Astrocyte (in vitro differentiated cells and primary cell): Measurements from ENCODE around the gene CCR6. TPM values are rescaled to one million over a fixed set of nuclear protein-coding genes. Genes with fewer than 3 reads are reported as not detected.
"Not testable (repeated sequence)": the region's sequence is repeated elsewhere in the genome, so short reads cannot be mapped to it uniquely, and the experiment has no call there.

ENCODE experiments used
- DNase-seq: peaks from one replicate; pipeline ENCODE4 v3.0.0-alpha.2; 2010; ENCODE audit warnings: low read depth
- FAIRE-seq: peaks from 2 replicates; lab custom pipeline; 2011; peaks lifted over from hg19 to GRCh38; lab: Jason Lieb, UNC
- H2AFZ ChIP-seq: 2 replicates; pipeline ENCODE4 v1.6.0; 2012; ENCODE audit warnings: low read depth, low read length, inconsistent platforms
- H3K27ac ChIP-seq: 2 replicates; pipeline ENCODE4 v1.5.1; 2011; ENCODE audit warnings: low read depth, low read length, inconsistent platforms
- H3K27me3 ChIP-seq: 2 replicates; pipeline ENCODE4 v1.6.0; 2011; ENCODE audit warnings: low read length, inconsistent platforms; ENCODE audit not compliant: insufficient read depth
- H3K36me3 ChIP-seq: 2 replicates; pipeline ENCODE4 v1.5.1; 2011; ENCODE audit warnings: low read length, inconsistent platforms; ENCODE audit not compliant: insufficient read depth
- H3K4me1 ChIP-seq: 2 replicates; pipeline ENCODE4 v1.5.1; 2011; ENCODE audit warnings: low read length, inconsistent platforms; ENCODE audit not compliant: insufficient read depth
- H3K4me2 ChIP-seq: 2 replicates; pipeline ENCODE4 v1.6.0; 2012; ENCODE audit warnings: low read length, inconsistent platforms
- H3K4me3 ChIP-seq: 2 replicates; pipeline ENCODE4 v1.5.1; 2011; ENCODE audit warnings: low read depth, mild to moderate bottlenecking, low read length, inconsistent platforms; ENCODE audit not compliant: insufficient read depth
- H3K79me2 ChIP-seq: 2 replicates; pipeline ENCODE4 v1.6.0; 2012; ENCODE audit warnings: mild to moderate bottlenecking, low read length, inconsistent platforms; ENCODE audit not compliant: insufficient read depth
- H3K9ac ChIP-seq: 2 replicates; pipeline ENCODE4 v1.6.0; 2012; ENCODE audit warnings: mild to moderate bottlenecking, low read length, inconsistent platforms
- H3K9me3 ChIP-seq: 2 replicates; pipeline ENCODE4 v1.5.1; 2012; ENCODE audit warnings: low read depth, mild to moderate bottlenecking, low read length, inconsistent platforms; ENCODE audit not compliant: insufficient read depth
- H4K20me1 ChIP-seq: 2 replicates; pipeline ENCODE4 v1.6.0; 2012; ENCODE audit warnings: low read length, inconsistent platforms; ENCODE audit not compliant: insufficient read depth
- H3K27ac Mint-ChIP-seq: one replicate; pipeline ENCODE4 v1.8.0; 2021; ENCODE audit warnings: mild to moderate bottlenecking, mixed read lengths; ENCODE audit not compliant: unreplicated experiment
- H3K27me3 Mint-ChIP-seq: one replicate; pipeline ENCODE4 v1.8.0; 2021; ENCODE audit warnings: low read depth, mixed read lengths; ENCODE audit not compliant: unreplicated experiment
- H3K36me3 Mint-ChIP-seq: one replicate; pipeline ENCODE4 v1.8.0; 2021; ENCODE audit warnings: low read depth, mixed read lengths; ENCODE audit not compliant: unreplicated experiment
- H3K4me1 Mint-ChIP-seq: one replicate; pipeline ENCODE4 v1.8.0; 2021; ENCODE audit warnings: low read depth, mixed read lengths; ENCODE audit not compliant: unreplicated experiment
- H3K4me3 Mint-ChIP-seq: one replicate; pipeline ENCODE4 v1.8.0; 2021; ENCODE audit warnings: mild to moderate bottlenecking, moderate library complexity, mixed read lengths; ENCODE audit not compliant: unreplicated experiment
- H3K9me3 Mint-ChIP-seq: one replicate; pipeline ENCODE4 v1.8.0; 2021; ENCODE audit warnings: mild to moderate bottlenecking, mixed read lengths; ENCODE audit not compliant: unreplicated experiment
- CTCF ChIP-seq: IDR thresholded peaks from 2 replicates; pipeline ENCODE4 v1.5.1; 2011; ENCODE audit warnings: low read depth, mild to moderate bottlenecking, inconsistent platforms, low read length, moderate library complexity; ENCODE audit not compliant: insufficient read depth
- EZH2 ChIP-seq: IDR thresholded peaks from 2 replicates; pipeline ENCODE4 v1.6.1; 2012; ENCODE audit warnings: mild to moderate bottlenecking, low read length, inconsistent platforms; ENCODE audit not compliant: insufficient read depth
- total RNA-seq: library from RNA; stranded (reverse); gene quantifications from 2 replicates; pipeline ENCODE4 v1.2.1, GENCODE V29; 2021

Gene CCR6
- total RNA-seq, 1 donor from 2014 or later: not detected

- no peaks in the 10 kb centered on the region for H3K4me1 ChIP-seq
- Mint-ChIP-seq H3K27me3 (peaks cover 23% of the 10 kb centered on the region), H3K9me3 (peaks cover 4% of the 10 kb centered on the region), H3K4me1 (no peaks in the 10 kb centered on the region), H3K4me3 (no peak overlapping the region), H3K27ac (no peak overlapping the region), H3K36me3 (no peaks in the 10 kb centered on the region)
- no peaks in the 10 kb centered on the region for H3K9me3 ChIP-seq
- no peaks in the 10 kb centered on the region for H4K20me1 ChIP-seq
- no peak for FAIRE-seq
- H3K27me3 ChIP-seq: no peaks in the 10 kb centered on the region
- no peaks in the 10 kb centered on the region for H3K79me2 ChIP-seq
- DNase-seq: no peak
- no peak overlapping the region for H3K9ac ChIP-seq
- no peak for TF ChIP-seq EZH2
- TF ChIP-seq CTCF: no peak
- no peak overlapping the region for H3K27ac ChIP-seq
- H3K36me3 ChIP-seq: no peaks in the 10 kb centered on the region
- H3K4me2 ChIP-seq: no peak overlapping the region
- H2AFZ ChIP-seq: no peak overlapping the region
- H3K4me3 ChIP-seq: no peak overlapping the region
These were observed 40.6 kb downstream of the CCR6 start for GRCh38 chr6:167163476-167164011.

- Histone ChIP-seq H3K4me1 (no peaks in the 10 kb centered on the region), H3K4me3 (no peak overlapping the region), H3K27me3 (no peaks in the 10 kb centered on the region), H4K20me1 (no peaks in the 10 kb centered on the region), H3K9ac (no peak overlapping the region), H3K79me2 (no peaks in the 10 kb centered on the region), H3K9me3 (no peaks in the 10 kb centered on the region), H3K4me2 (no peak overlapping the region), H3K36me3 (no peaks in the 10 kb centered on the region), H2AFZ (no peak overlapping the region), H3K27ac (no peak overlapping the region)
- DNase-seq (no peak), FAIRE-seq (no peak)
- Mint-ChIP-seq H3K4me1 (no peaks in the 10 kb centered on the region), H3K9me3 (peaks cover 3% of the 10 kb centered on the region), H3K36me3 (no peaks in the 10 kb centered on the region), H3K27ac (no peak overlapping the region), H3K4me3 (no peak overlapping the region), H3K27me3 (peaks cover 26% of the 10 kb centered on the region)
- no peak for TF ChIP-seq EZH2
These were observed 41.4 kb downstream of the CCR6 start for GRCh38 chr6:167164261-167164660.

- no peak overlapping the region for H3K4me2 ChIP-seq
- H4K20me1 ChIP-seq: no peaks in the 10 kb centered on the region
- no peaks in the 10 kb centered on the region for H3K27me3 ChIP-seq
- H3K9me3 ChIP-seq: no peaks in the 10 kb centered on the region
- no peak for TF ChIP-seq EZH2
- no peak for TF ChIP-seq CTCF
- Mint-ChIP-seq H3K9me3 (peaks cover 6% of the 10 kb centered on the region), H3K27ac (no peak overlapping the region), H3K4me1 (no peaks in the 10 kb centered on the region), H3K4me3 (no peak overlapping the region), H3K36me3 (no peaks in the 10 kb centered on the region), H3K27me3 (peaks cover 30% of the 10 kb centered on the region)
- no peak for FAIRE-seq
- no peak overlapping the region for H3K9ac ChIP-seq
- no peaks in the 10 kb centered on the region for H3K79me2 ChIP-seq
- H3K4me3 ChIP-seq: no peak overlapping the region
- H3K36me3 ChIP-seq: no peaks in the 10 kb centered on the region
- no peak overlapping the region for H3K27ac ChIP-seq
- no peak for DNase-seq
- H2AFZ ChIP-seq: no peak overlapping the region
- H3K4me1 ChIP-seq: no peaks in the 10 kb centered on the region
These were observed 43.1 kb downstream of the CCR6 start for GRCh38 chr6:167165858-167166471.

GRCh38 chr6:167167699-167168098 is 44.8 kb downstream of the CCR6 start:
- H3K27me3 Mint-ChIP-seq: peaks cover 34% of the 10 kb centered on the region
- FAIRE-seq: not testable (repeated sequence)

More at GRCh38 chr6:167167699-167168098, 44.8 kb downstream of the CCR6 start:
- not testable (repeated sequence) for H3K79me2 ChIP-seq, H2AFZ ChIP-seq, H3K27ac ChIP-seq, H4K20me1 ChIP-seq, H3K36me3 Mint-ChIP-seq, H3K36me3 ChIP-seq, H3K9ac ChIP-seq, H3K4me1 ChIP-seq, H3K27me3 ChIP-seq, H3K4me2 ChIP-seq, H3K9me3 Mint-ChIP-seq, H3K4me1 Mint-ChIP-seq, H3K9me3 ChIP-seq, H3K27ac Mint-ChIP-seq, DNase-seq, H3K4me3 Mint-ChIP-seq, H3K4me3 ChIP-seq
